Endothelial cell of coronary artery (primary cell): ENCODE results near the gene LBHD2. TPM values are rescaled to one million over a fixed set of nuclear protein-coding genes. Genes with fewer than 3 reads are reported as not detected.

Source experiments
- total RNA-seq: library from RNA; depleted of rRNA; stranded (reverse); fragments of >200 nt; gene quantifications from 2 replicates; pipeline ENCODE4 v1.2.3, GENCODE V29; 2014

Gene LBHD2
- total RNA-seq = not detected in 2 replicates

GRCh38 chr14:103084021-103084919 lies at the start of gene LBHD2:
LBHD2 (plus strand) TSS chr14:103084210; CDS start chr14:103086013, 1,803 bp downstream.

GRCh38 chr14:103057372-103058163 lies 26.4 kb upstream of the LBHD2 start, which contains the start of gene CDC42BPB:
CDC42BPB (minus strand) TSS chr14:103057549; CDS start chr14:103057173, 376 bp downstream.

GRCh38 chr14:103094406-103095209 lies 10.6 kb downstream of the LBHD2 start, which contains the start of gene EXOC3L4:
EXOC3L4 (plus strand) TSS chr14:103094725; CDS start chr14:103100220, 5,495 bp downstream.

GRCh38 chr14:103122947-103123633 lies 39.1 kb downstream of the LBHD2 start, which contains the start of gene TNFAIP2:
TNFAIP2 (plus strand) TSS chr14:103123461; CDS start chr14:103126458, 2,997 bp downstream.

Other genes with a start within 250 kb of the LBHD2 start
- gene AMN, start 161.5 kb upstream of the LBHD2 start, total RNA-seq = 0.09 and 0.19 TPM in 2 replicates
- 91.7 and 139 TPM in 2 replicates for gene CDC42BPB, start 26.7 kb upstream of the LBHD2 start, total RNA-seq
- not detected in 2 replicates for gene EXOC3L4, start 10.5 kb downstream of the LBHD2 start, total RNA-seq
- 27.3 and 37.9 TPM in 2 replicates for gene TNFAIP2, start 39.3 kb downstream of the LBHD2 start, total RNA-seq